ENCODE results near the gene PPAN.

Gene PPAN

GRCh38 chr19:10100163-10100785, 5.9 kb upstream of the PPAN start:
- Histone ChIP-seq H3K4me1 (ENCODE audit: insufficient read depth, low read length) (peaks cover 2% of the 10 kb centered on the region), H3K4me3 (ENCODE audit: low read length) (no peak overlapping the region), H3K36me3 (ENCODE audit: insufficient read depth, low read length) (no peaks in the 10 kb centered on the region), H2AFZ (ENCODE audit: low read depth, low read length) (no peak overlapping the region), H3K27me3 (ENCODE audit: insufficient read depth, low read length) (no peaks in the 10 kb centered on the region), H3K9me3 (ENCODE audit: low read length) (peaks cover 3% of the 10 kb centered on the region)

GRCh38 chr19:10102787-10103236, 3.4 kb upstream of the PPAN start:
- peaks cover 12% of the 10 kb centered on the region for H3K4me1 ChIP-seq (ENCODE audit: insufficient read depth, low read length)
- H3K4me3 ChIP-seq (ENCODE audit: low read length), result no peak overlapping the region
- H2AFZ ChIP-seq (ENCODE audit: low read depth, low read length), result no peak overlapping the region
- H3K36me3 ChIP-seq (ENCODE audit: insufficient read depth, low read length), result peaks cover 5% of the 10 kb centered on the region
- no peaks in the 10 kb centered on the region for H3K9me3 ChIP-seq (ENCODE audit: low read length)
- no peaks in the 10 kb centered on the region for H3K27me3 ChIP-seq (ENCODE audit: insufficient read depth, low read length)

GRCh38 chr19:10104130-10104513, 2.0 kb upstream of the PPAN start:
- no peak overlapping the region for H3K4me3 ChIP-seq (ENCODE audit: low read length)
- peaks cover 12% of the 10 kb centered on the region for H3K4me1 ChIP-seq (ENCODE audit: insufficient read depth, low read length)
- no peak overlapping the region for H2AFZ ChIP-seq (ENCODE audit: low read depth, low read length)
- H3K36me3 ChIP-seq (ENCODE audit: insufficient read depth, low read length), result peaks cover 13% of the 10 kb centered on the region
- H3K9me3 ChIP-seq (ENCODE audit: low read length), result no peaks in the 10 kb centered on the region
- H3K27me3 ChIP-seq (ENCODE audit: insufficient read depth, low read length), result no peaks in the 10 kb centered on the region

GRCh38 chr19:10104665-10105508, 1.3 kb upstream of the PPAN start:
- Histone ChIP-seq H3K36me3 (ENCODE audit: insufficient read depth, low read length) (peaks cover 20% of the 10 kb centered on the region), H3K4me3 (ENCODE audit: low read length) (no peak overlapping the region), H3K4me1 (ENCODE audit: insufficient read depth, low read length) (peaks cover 12% of the 10 kb centered on the region), H3K9me3 (ENCODE audit: low read length) (no peaks in the 10 kb centered on the region), H3K27me3 (ENCODE audit: insufficient read depth, low read length) (no peaks in the 10 kb centered on the region), H2AFZ (ENCODE audit: low read depth, low read length) (no peak overlapping the region)

- Histone ChIP-seq H3K27me3 (ENCODE audit: insufficient read depth, low read length) (no peaks in the 10 kb centered on the region), H3K4me1 (ENCODE audit: insufficient read depth, low read length) (peaks cover 12% of the 10 kb centered on the region), H2AFZ (ENCODE audit: low read depth, low read length) (peak overlapping the region; percentile 31), H3K36me3 (ENCODE audit: insufficient read depth, low read length) (peaks cover 28% of the 10 kb centered on the region), H3K4me3 (ENCODE audit: low read length) (peak overlapping the region; percentile 84), H3K9me3 (ENCODE audit: low read length) (no peaks in the 10 kb centered on the region)
Observed at GRCh38 chr19:10105509-10106099, 558 bp upstream of the PPAN start.

- H3K36me3 ChIP-seq (ENCODE audit: insufficient read depth, low read length), result peaks cover 37% of the 10 kb centered on the region
- no peaks in the 10 kb centered on the region for H3K27me3 ChIP-seq (ENCODE audit: insufficient read depth, low read length)
- H3K9me3 ChIP-seq (ENCODE audit: low read length), result no peaks in the 10 kb centered on the region
- H3K4me3 ChIP-seq (ENCODE audit: low read length), result peak overlapping the region; percentile 84
- H2AFZ ChIP-seq (ENCODE audit: low read depth, low read length), result no peak overlapping the region
- peaks cover 12% of the 10 kb centered on the region for H3K4me1 ChIP-seq (ENCODE audit: insufficient read depth, low read length)
Observed at GRCh38 chr19:10107254-10107653, 1.1 kb downstream of the PPAN start.

- Histone ChIP-seq H3K4me3 (ENCODE audit: low read length) (no peak overlapping the region), H3K36me3 (ENCODE audit: insufficient read depth, low read length) (peaks cover 37% of the 10 kb centered on the region), H2AFZ (ENCODE audit: low read depth, low read length) (no peak overlapping the region), H3K9me3 (ENCODE audit: low read length) (no peaks in the 10 kb centered on the region), H3K4me1 (ENCODE audit: insufficient read depth, low read length) (peaks cover 12% of the 10 kb centered on the region), H3K27me3 (ENCODE audit: insufficient read depth, low read length) (no peaks in the 10 kb centered on the region)
Observed at GRCh38 chr19:10107817-10108367, 1.7 kb downstream of the PPAN start.

GRCh38 chr19:10109528-10109927, 3.4 kb downstream of the PPAN start:
- peaks cover 12% of the 10 kb centered on the region for H3K4me1 ChIP-seq (ENCODE audit: insufficient read depth, low read length)
- no peaks in the 10 kb centered on the region for H3K9me3 ChIP-seq (ENCODE audit: low read length)
- H3K4me3 ChIP-seq (ENCODE audit: low read length), result no peak overlapping the region
- peaks cover 44% of the 10 kb centered on the region for H3K36me3 ChIP-seq (ENCODE audit: insufficient read depth, low read length)
- H2AFZ ChIP-seq (ENCODE audit: low read depth, low read length), result no peak overlapping the region
- H3K27me3 ChIP-seq (ENCODE audit: insufficient read depth, low read length), result no peaks in the 10 kb centered on the region

- H3K4me1 ChIP-seq (ENCODE audit: insufficient read depth, low read length), result peaks cover 12% of the 10 kb centered on the region
- H3K27me3 ChIP-seq (ENCODE audit: insufficient read depth, low read length), result no peaks in the 10 kb centered on the region
- H2AFZ ChIP-seq (ENCODE audit: low read depth, low read length), result no peak overlapping the region
- no peak overlapping the region for H3K4me3 ChIP-seq (ENCODE audit: low read length)
- peaks cover 51% of the 10 kb centered on the region for H3K36me3 ChIP-seq (ENCODE audit: insufficient read depth, low read length)
- H3K9me3 ChIP-seq (ENCODE audit: low read length), result no peaks in the 10 kb centered on the region
Observed at GRCh38 chr19:10110076-10110971, 4.2 kb downstream of the PPAN start.

GRCh38 chr19:10110972-10111317, 4.8 kb downstream of the PPAN start:
- Histone ChIP-seq H3K27me3 (ENCODE audit: insufficient read depth, low read length) (no peaks in the 10 kb centered on the region), H3K4me1 (ENCODE audit: insufficient read depth, low read length) (peaks cover 8% of the 10 kb centered on the region), H2AFZ (ENCODE audit: low read depth, low read length) (no peak overlapping the region), H3K36me3 (ENCODE audit: insufficient read depth, low read length) (peaks cover 57% of the 10 kb centered on the region), H3K9me3 (ENCODE audit: low read length) (no peaks in the 10 kb centered on the region), H3K4me3 (ENCODE audit: low read length) (no peak overlapping the region)

- Histone ChIP-seq H3K4me3 (ENCODE audit: low read length) (no peak within 1 kb of the TSS), H3K9me3 (ENCODE audit: low read length) (no peaks in the 10 kb centered on the region), H3K4me1 (ENCODE audit: insufficient read depth, low read length) (peaks cover 8% of the 10 kb centered on the region), H3K36me3 (ENCODE audit: insufficient read depth, low read length) (peaks cover 61% of the 10 kb centered on the region), H3K27me3 (ENCODE audit: insufficient read depth, low read length) (no peaks in the 10 kb centered on the region), H2AFZ (ENCODE audit: low read depth, low read length) (no peak within 1 kb of the TSS)
Observed at GRCh38 chr19:10111405-10111811, 5.2 kb downstream of the PPAN start, which contains the start of gene P2RY11. Gene P2RY11, plus strand, starts transcription at chr19:10111693. Its CDS starts 29 bp downstream, at chr19:10111722.

GRCh38 chr19:10112037-10112761, 6.0 kb downstream of the PPAN start:
- Histone ChIP-seq H3K4me1 (ENCODE audit: insufficient read depth, low read length) (peaks cover 4% of the 10 kb centered on the region), H2AFZ (ENCODE audit: low read depth, low read length) (no peak overlapping the region), H3K9me3 (ENCODE audit: low read length) (no peaks in the 10 kb centered on the region), H3K4me3 (ENCODE audit: low read length) (no peak overlapping the region), H3K36me3 (ENCODE audit: insufficient read depth, low read length) (peaks cover 69% of the 10 kb centered on the region), H3K27me3 (ENCODE audit: insufficient read depth, low read length) (no peaks in the 10 kb centered on the region)
